GM21528 (cell line): ENCODE results near the gene CHMP4A.

Experiments used
- ATAC-seq: cut with Tn5 transposase; IDR thresholded peaks from one replicate; pipeline ENCODE4 v1.9.1; 2021; ENCODE audit warnings: mild to moderate bottlenecking, moderate library complexity; ENCODE audit not compliant: unreplicated experiment, low FRiP score

Gene CHMP4A

DNA sequence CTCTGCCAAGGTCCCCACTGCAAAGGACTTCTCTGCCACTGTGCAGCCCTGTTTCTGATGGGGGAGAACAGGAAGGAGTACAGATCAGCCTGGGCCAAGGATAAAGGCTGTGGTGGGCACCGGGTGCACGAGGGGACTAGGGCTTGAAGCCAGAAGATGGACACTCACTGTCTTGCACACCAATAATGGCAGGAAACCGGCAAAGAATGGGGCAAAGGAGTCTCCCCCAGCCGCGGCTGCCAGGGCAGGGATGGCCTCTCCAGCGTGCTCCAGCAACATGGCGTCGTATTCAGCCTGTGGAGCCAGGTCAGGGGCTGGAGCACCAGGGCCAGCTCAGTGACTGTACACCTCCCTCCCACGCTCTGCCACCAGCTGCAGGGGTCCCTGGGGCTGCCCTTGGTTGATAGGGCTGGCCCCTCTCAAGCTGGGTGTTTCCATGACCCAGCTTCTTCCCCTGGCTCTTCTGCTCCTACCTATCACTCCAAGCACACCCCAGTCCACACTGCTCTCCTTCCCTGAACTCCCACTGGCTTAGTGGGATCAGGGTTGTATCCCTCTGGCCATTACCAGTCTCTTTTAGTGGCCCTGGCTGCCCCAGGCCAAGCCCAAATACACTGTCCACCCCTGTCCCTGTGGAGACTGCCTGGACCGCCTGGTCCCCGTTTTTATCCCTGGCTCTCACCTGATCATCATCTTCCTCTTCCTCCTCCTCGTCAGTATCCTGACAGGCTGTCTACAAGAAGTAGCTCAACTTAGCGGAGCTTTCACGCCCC, 31.0 kb downstream of the CHMP4A start:
- no peak for ATAC-seq

DNA sequence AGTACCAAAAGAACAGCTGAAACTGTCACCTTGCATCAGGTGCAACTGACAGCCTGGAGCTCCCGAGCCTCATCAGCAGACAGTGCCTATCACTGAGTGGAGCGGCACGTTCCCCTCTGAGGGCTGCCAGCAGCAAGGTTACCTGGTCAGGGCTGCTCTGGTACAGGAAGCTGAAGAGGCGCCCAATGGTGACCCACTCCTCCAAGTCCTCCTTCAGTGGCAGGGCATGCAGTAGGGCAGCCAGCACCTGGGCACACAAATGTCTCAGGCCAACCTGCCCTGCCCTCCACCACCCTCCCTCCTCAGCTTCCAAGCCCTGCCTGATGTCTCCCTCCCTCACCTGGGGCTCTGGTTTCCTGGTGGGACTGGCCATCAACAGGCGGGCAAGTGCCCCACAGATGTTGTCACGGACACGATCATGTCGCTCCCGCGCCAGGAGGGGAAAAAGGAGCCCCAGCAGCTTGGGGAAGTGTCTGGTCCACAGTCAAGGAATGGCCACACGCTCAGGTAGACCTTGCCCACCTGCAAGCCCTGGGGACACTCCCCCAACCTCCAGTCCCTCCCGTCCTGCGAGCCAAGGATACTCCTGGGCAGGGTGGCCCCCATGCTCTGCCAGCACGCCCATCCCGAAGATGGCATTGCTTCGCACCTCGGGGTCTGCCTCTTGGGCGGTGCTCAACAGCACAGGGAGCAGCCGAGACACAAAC, 31.8 kb downstream of the CHMP4A start:
- no peak for ATAC-seq

GRCh38 chr14:24179961-24180796, 33.1 kb downstream of the CHMP4A start:
- no peak for ATAC-seq

- ATAC-seq = no peak
Measured at GRCh38 chr14:24179294-24179960, 33.9 kb downstream of the CHMP4A start.

- no peak for ATAC-seq
Measured at GRCh38 chr14:24178399-24179178, 34.7 kb downstream of the CHMP4A start.

DNA sequence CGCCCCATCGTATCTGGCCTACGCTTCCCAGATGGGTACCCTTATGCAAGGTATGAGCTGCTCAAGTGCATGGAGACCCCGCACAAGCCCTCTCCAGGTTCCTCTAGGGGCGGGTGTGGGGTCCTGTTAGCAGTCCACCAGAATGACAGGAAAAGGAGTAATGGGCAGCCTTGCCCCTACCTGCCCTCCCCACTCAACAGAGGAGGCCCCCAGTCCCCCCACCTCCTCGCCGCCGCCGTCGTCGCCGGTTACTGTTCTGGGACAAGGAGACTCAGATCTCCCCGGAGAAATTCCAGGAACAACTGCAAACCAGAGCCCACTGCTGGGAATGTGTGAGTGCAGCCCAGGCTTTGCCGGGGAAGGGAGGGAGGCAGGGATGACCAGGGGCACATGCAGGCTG, 35.4 kb downstream of the CHMP4A start:
- ATAC-seq = no peak

- ATAC-seq = no peak
Measured at GRCh38 chr14:24177041-24177825, 36.1 kb downstream of the CHMP4A start.

- ATAC-seq = no peak
Measured at GRCh38 chr14:24176599-24176998, 36.7 kb downstream of the CHMP4A start.

DNA sequence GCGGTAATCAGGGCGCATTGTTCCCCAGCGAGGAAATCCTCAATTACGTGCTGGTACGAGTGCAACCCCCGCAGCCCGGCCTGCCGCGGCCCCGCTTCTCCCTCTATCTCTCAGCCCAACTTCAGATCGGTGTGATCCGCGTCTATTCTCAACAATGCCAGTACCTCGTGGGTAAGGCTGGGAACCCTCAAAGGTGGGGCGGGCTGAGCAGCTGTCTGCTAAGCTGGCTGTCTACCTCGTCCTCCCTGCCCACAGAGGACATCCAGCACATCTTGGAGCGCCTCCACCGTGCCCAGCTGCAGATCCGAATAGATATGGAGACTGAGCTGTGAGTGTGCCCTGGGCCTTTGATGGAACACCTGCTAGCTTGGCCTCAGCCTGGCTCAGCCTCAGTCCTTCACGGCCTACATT, 40.4 kb downstream of the CHMP4A start:
- no peak for ATAC-seq

- no peak for ATAC-seq
Measured at GRCh38 chr14:24172261-24172860, 40.9 kb downstream of the CHMP4A start.

DNA sequence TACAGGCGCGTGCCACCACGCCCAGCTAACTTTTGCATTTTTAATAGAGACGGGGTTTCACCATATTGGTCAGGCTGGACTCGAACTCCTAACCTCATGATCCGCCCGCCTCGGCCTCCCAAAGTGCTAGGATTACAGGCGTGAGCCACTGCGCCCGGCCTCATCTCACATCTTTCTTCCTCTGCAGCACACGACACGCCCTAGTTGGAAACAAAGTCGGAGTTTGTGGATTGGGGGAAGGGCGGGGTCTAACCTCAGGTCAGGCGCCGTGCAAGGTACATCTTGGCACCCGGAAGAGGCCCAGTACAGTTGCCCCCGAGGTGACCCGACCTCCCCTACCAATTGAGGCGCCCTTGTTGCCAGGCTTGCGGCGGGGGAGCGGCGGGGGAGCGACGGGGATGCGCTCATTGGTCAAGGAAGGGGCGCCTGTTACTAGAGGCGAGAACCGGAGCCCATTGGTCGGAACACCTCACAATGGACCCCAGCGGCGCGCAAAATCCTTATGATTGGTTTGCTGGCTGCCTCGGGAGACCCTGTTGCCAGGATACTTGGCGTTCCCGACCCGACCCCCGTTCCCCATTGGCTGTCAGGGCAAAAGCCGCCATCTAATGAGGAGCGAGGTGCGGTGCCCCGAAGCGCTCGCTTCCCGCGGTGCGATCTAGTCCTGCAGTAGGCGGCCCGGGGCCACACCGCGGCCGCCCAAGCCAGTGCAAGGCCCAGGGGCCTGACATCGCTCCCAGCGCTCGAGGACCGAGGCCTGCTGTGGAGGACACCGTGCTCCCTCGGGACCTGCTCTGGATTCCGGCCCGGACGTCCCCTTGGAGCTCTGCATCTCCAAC, 41.6 kb downstream of the CHMP4A start, which contains the start of gene REC8:
TSS of gene REC8 (plus strand) at position 659 of the 839 bp plus-strand sequence. CDS start 473 bp downstream, outside the sequence.
- ATAC-seq = peak; percentile 72

DNA sequence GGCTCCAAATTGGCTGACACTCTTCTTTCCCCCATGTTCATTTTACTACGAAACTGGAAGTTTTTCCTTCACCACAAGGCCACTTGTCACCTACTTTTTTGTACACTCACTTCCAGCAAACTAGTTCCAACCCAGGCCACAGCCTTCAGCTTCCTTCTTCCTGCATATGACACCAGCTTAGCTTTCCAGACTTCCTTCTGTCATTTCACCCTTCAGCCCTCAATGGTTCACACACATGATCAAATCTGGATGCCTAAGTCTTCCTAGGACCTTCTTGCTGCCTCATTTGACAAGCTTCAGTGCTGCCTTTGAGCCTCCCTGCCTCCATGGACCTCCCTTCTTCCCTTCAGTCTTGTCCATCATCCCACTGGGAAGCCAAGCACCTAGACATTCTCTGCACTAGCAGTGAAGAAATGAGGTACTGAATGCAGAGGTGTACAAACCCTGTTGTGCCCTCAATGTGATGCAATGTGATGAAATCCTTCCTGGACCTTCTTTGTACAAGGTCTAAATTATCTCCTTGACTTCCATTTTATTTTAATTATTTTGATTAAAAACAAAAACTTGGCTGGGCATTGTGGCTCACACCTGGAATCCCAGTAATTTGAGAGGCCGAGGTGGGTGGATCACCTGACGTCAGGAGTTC, 45.7 kb downstream of the CHMP4A start:
- ATAC-seq = no peak

GRCh38 chr14:24165785-24166184, 47.5 kb downstream of the CHMP4A start:
- no peak for ATAC-seq

DNA sequence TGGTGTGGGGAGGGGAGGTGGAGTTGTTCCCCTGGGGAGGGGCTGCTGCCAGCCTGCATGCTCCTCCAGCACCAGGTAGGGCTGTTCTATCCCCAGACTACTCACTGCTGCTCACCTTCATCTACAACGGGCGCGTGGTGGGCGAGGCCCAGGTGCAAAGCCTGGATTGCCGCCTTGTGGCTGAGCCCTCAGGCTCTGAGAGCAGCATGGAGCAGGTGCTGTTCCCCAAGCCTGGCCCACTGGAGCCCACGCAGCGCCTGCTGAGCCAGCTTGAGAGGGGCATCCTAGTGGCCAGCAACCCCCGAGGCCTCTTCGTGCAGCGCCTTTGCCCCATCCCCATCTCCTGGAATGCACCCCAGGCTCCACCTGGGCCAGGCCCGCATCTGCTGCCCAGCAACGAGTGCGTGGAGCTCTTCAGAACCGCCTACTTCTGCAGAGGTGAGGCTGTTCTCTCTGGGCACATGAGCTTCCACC, 48.7 kb downstream of the CHMP4A start:
- ATAC-seq = no peak

DNA sequence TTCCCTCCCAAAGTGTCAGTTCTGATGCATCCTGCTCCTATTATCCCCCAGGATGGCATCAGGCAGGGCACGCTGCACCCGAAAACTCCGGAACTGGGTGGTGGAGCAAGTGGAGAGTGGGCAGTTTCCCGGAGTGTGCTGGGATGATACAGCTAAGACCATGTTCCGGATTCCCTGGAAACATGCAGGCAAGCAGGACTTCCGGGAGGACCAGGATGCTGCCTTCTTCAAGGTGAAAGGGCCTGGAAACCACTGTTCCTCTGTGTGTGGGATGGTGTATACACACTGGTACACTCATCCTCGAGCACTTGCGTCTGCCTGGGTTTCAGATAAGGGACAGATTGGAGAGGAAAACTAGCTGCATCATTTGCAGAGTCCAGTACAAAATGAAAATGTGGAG, 51.2 kb downstream of the CHMP4A start:
- ATAC-seq = no peak

- peak; percentile 84 for ATAC-seq
Measured at GRCh38 chr14:24160850-24161804, 52.2 kb downstream of the CHMP4A start, which contains the start of gene IRF9. IRF9 (plus strand) TSS chr14:24161265; CDS start chr14:24162145, 880 bp downstream.
